Uterus (tissue), 2 donors: Measurements from ENCODE around the gene UST.

Experiments used
- CTCF ChIP-seq, 4 experiments: fragments of 200-600 bp in 2 of 4; fragments of 450-650 bp in 2 of 4; sonication (generic) in 2 of 4; IDR thresholded peaks; one replicate each; pipeline ENCODE4 v1.5.1; 2016 to 2019; ENCODE audit warnings: antibody characterized with exemption in 4 of 4, mild to moderate bottlenecking in 2 of 4, moderate library complexity in 1 of 4
- POLR2A ChIP-seq, 2 donors: fragments of 450-650 bp; IDR thresholded peaks; one replicate each; pipeline ENCODE4 v1.6.1; 2016; ENCODE audit warnings: antibody characterized with exemption in 2 of 2, mild to moderate bottlenecking in 1 of 2, moderate library complexity in 1 of 2

GRCh38 chr6:149114167-149114566 lies 367.3 kb downstream of the UST start:
- TF ChIP-seq CTCF (IDR thresholded peaks at IDR 0.05) = no peak
- no peak for TF ChIP-seq POLR2A (IDR thresholded peaks at IDR 0.05)
